ENCODE measurements around the gene PHACTR3.

The PHACTR3 gene

GRCh38 chr20:59778615-59779200, 174.4 kb downstream of the PHACTR3 start:
- no peaks in the 10 kb centered on the region for H3F3A ChIP-seq (ENCODE audit: control insufficient read depth, insufficient read depth)
- H3K9me2 ChIP-seq (replicated peaks; ENCODE audit: control insufficient read depth, low read length): no peaks in the 10 kb centered on the region
- TF ChIP-seq CTCF (IDR thresholded peaks at IDR 0.05; ENCODE audit: low read depth, low read length, poor library complexity, severe bottlenecking) (no peak), EZH2phosphoT487 (IDR thresholded peaks at IDR 0.05; ENCODE audit: borderline replicate concordance, low read length) (no peak)
- H3K4me2 ChIP-seq (ENCODE audit: low read length): no peak overlapping the region
- no peaks in the 10 kb centered on the region for H3K79me2 ChIP-seq (ENCODE audit: control insufficient read depth, low read length)
- H3K9me3 ChIP-seq (ENCODE audit: control insufficient read depth, insufficient read depth, low read length): no peaks in the 10 kb centered on the region
- no peaks in the 10 kb centered on the region for H3K27me3 ChIP-seq (ENCODE audit: control insufficient read depth, low read length)
- no peak overlapping the region for H3K27ac ChIP-seq (ENCODE audit: low read depth, low read length)
- no peaks in the 10 kb centered on the region for H3K36me3 ChIP-seq (ENCODE audit: control insufficient read depth, low read length)
- no peaks in the 10 kb centered on the region for H4K20me1 ChIP-seq (ENCODE audit: control insufficient read depth, insufficient read depth, low read depth, low read length)
- H3K4me3 ChIP-seq (ENCODE audit: low read length): no peak overlapping the region
- H3K4me1 ChIP-seq (ENCODE audit: control insufficient read depth, low read length): no peaks in the 10 kb centered on the region

DNA sequence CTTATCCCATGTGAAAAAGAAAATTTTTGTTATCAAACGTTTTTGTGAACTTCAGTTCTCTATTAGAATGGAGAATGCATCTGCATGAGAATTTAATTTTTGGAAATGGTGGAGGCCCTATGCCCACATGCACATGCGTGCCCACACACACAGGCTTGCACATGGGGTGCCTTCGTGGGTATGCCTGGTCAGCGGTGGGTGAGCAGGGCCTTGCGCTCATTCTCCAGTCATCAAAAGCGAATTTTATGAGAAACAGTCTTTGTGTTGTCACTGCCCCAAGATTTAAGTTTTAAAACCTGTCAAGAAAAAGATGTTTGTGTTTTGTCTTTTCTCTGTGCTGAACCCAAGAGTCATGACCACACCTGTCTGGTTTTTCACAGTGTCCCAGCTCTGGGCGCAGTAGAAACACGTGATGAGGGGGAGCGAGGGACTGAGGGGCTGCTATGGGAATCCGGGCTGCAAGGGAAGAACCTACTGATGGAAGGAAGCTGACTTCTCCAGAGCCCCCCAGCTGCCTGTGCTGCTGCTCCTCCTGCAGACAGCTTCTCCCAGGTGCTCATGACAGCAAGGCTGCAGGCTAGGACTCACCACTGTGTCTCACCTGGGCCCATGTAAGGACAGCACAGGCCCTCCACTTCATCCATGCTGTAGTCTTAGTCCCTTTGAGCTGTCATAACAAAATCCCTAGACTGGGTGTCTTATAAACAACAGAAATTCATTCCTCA, 175.5 kb downstream of the PHACTR3 start:
- H4K20me1 ChIP-seq (ENCODE audit: control insufficient read depth, insufficient read depth, low read depth, low read length): no peaks in the 10 kb centered on the region
- H3K79me2 ChIP-seq (ENCODE audit: control insufficient read depth, low read length): no peaks in the 10 kb centered on the region
- no peak overlapping the region for H3K4me2 ChIP-seq (ENCODE audit: low read length)
- no peak for TF ChIP-seq CTCF (IDR thresholded peaks at IDR 0.05; ENCODE audit: low read depth, low read length, poor library complexity, severe bottlenecking)
- no peak for TF ChIP-seq EZH2phosphoT487 (IDR thresholded peaks at IDR 0.05; ENCODE audit: borderline replicate concordance, low read length)
- no peaks in the 10 kb centered on the region for H3K9me3 ChIP-seq (ENCODE audit: control insufficient read depth, insufficient read depth, low read length)
- H3F3A ChIP-seq (ENCODE audit: control insufficient read depth, insufficient read depth): no peaks in the 10 kb centered on the region
- H3K27me3 ChIP-seq (ENCODE audit: control insufficient read depth, low read length): no peaks in the 10 kb centered on the region
- H3K27ac ChIP-seq (ENCODE audit: low read depth, low read length): no peak overlapping the region
- H3K36me3 ChIP-seq (ENCODE audit: control insufficient read depth, low read length): no peaks in the 10 kb centered on the region
- no peaks in the 10 kb centered on the region for H3K4me1 ChIP-seq (ENCODE audit: control insufficient read depth, low read length)
- H3K9me2 ChIP-seq (replicated peaks; ENCODE audit: control insufficient read depth, low read length): no peaks in the 10 kb centered on the region
- no peak overlapping the region for H3K4me3 ChIP-seq (ENCODE audit: low read length)

- Histone ChIP-seq H3K4me2 (ENCODE audit: low read length) (no peak overlapping the region), H3K4me3 (ENCODE audit: low read length) (no peak overlapping the region), H3K36me3 (ENCODE audit: control insufficient read depth, low read length) (no peaks in the 10 kb centered on the region), H3K79me2 (ENCODE audit: control insufficient read depth, low read length) (no peaks in the 10 kb centered on the region), H3K9me2 (replicated peaks; ENCODE audit: control insufficient read depth, low read length) (no peaks in the 10 kb centered on the region), H3K27me3 (ENCODE audit: control insufficient read depth, low read length) (no peaks in the 10 kb centered on the region), H3K9me3 (ENCODE audit: control insufficient read depth, insufficient read depth, low read length) (no peaks in the 10 kb centered on the region), H4K20me1 (ENCODE audit: control insufficient read depth, insufficient read depth, low read depth, low read length) (no peaks in the 10 kb centered on the region), H3K4me1 (ENCODE audit: control insufficient read depth, low read length) (no peaks in the 10 kb centered on the region), H3F3A (ENCODE audit: control insufficient read depth, insufficient read depth) (no peaks in the 10 kb centered on the region), H3K27ac (ENCODE audit: low read depth, low read length) (no peak overlapping the region)
- TF ChIP-seq EZH2phosphoT487 (IDR thresholded peaks at IDR 0.05; ENCODE audit: borderline replicate concordance, low read length) (no peak), CTCF (IDR thresholded peaks at IDR 0.05; ENCODE audit: low read depth, low read length, poor library complexity, severe bottlenecking) (no peak)
Measured at GRCh38 chr20:59780494-59781185, 176.3 kb downstream of the PHACTR3 start.
